Panc1 (cell line): ENCODE data around the gene ENPP6. TPM values are rescaled to one million over a fixed set of nuclear protein-coding genes. Genes with fewer than 3 reads are reported as not detected.

ENCODE experiments used
- ATAC-seq: fragments of 200-7000 bp; cut with Tn5 transposase; 2 replicates; pipeline ENCODE4 v1.9.1; 2020; ENCODE audit warnings: mild to moderate bottlenecking, moderate library complexity
- BruUV-seq: library from RNA; stranded (reverse); fragments of 400-500 nt; replicated peaks from 2 replicates; lab custom pipeline; 2021; lab: Mats Ljungman, UMichigan
- CTCF ChIA-PET: fragments of 300-600 bp; sonication (Branson Sonifier 250); formaldehyde crosslinking; loops from one replicate; lab custom pipeline; 2022; ENCODE audit warnings: antibody characterized with exemption; lab: Charles Lee
- POLR2A ChIA-PET: fragments of 300-600 bp; sonication (Branson Sonifier 250); formaldehyde crosslinking; loops from one replicate; lab custom pipeline; 2022; ENCODE audit warnings: antibody characterized with exemption; lab: Charles Lee
- DNase-seq: peaks from one replicate; pipeline ENCODE4 v3.0.0-alpha.2; 2010; ENCODE audit warnings: low read depth, low spot score
- H3K27ac ChIP-seq: 2 replicates; pipeline ENCODE4 v1.5.1; 2011; ENCODE audit warnings: mild to moderate bottlenecking, low read length, inconsistent platforms
- H3K27me3 ChIP-seq: fragments of 200-500 bp; sonication (Bioruptor generic); 2 replicates; pipeline ENCODE4 v1.6.0; 2014; ENCODE audit warnings: low read length, inconsistent platforms; ENCODE audit not compliant: control insufficient read depth, insufficient read depth
- H3K36me3 ChIP-seq: fragments of 200-500 bp; sonication (Bioruptor generic); 2 replicates; pipeline ENCODE4 v1.5.1; 2014; ENCODE audit warnings: inconsistent platforms, mild to moderate bottlenecking, low read length, moderate library complexity; ENCODE audit not compliant: control insufficient read depth, insufficient read depth
- H3K4me1 ChIP-seq: 2 replicates; pipeline ENCODE4 v1.5.1; 2011; ENCODE audit warnings: inconsistent platforms, mild to moderate bottlenecking, low read length, moderate library complexity; ENCODE audit not compliant: control insufficient read depth, insufficient read depth
- H3K4me3 ChIP-seq, 2 experiments: 2 replicates each; pipeline ENCODE4 v1.5.1; 2011 to 2012; ENCODE audit warnings: low read depth in 2 of 2, low read length in 2 of 2, mild to moderate bottlenecking in 2 of 2, inconsistent platforms in 1 of 2, moderate library complexity in 1 of 2
- H3K9me3 ChIP-seq: fragments of 200-500 bp; sonication (Bioruptor generic); 2 replicates; pipeline ENCODE4 v1.5.1; 2014; ENCODE audit warnings: low read depth, mild to moderate bottlenecking, inconsistent platforms, low read length, moderate library complexity; ENCODE audit not compliant: control insufficient read depth, insufficient read depth
- CTCF ChIP-seq: fragments of 450-650 bp; IDR thresholded peaks from 2 replicates; pipeline ENCODE4 v1.5.1; 2017; ENCODE audit warnings: mild to moderate bottlenecking
- POLR2AphosphoS5 ChIP-seq: IDR thresholded peaks from 2 replicates; pipeline ENCODE4 v1.6.1; 2012; ENCODE audit warnings: mild to moderate bottlenecking, low read depth, low read length, moderate library complexity
- REST ChIP-seq, 2 experiments: IDR thresholded peaks; 2 replicates each; pipeline ENCODE4 v1.6.1; 2011 to 2012; ENCODE audit warnings: low read depth in 2 of 2, control low read depth in 1 of 2, low read length in 1 of 2, mild to moderate bottlenecking in 1 of 2, moderate library complexity in 1 of 2; ENCODE audit not compliant: insufficient read depth in 1 of 2
- SIN3A ChIP-seq: IDR thresholded peaks from 2 replicates; pipeline ENCODE4 v1.6.1; 2012; ENCODE audit warnings: low read depth, mild to moderate bottlenecking, low read length, moderate library complexity, borderline replicate concordance; ENCODE audit not compliant: insufficient read depth
- TCF7L2 ChIP-seq: IDR thresholded peaks from 2 replicates; pipeline ENCODE4 v1.6.1; 2011; ENCODE audit warnings: mild to moderate bottlenecking, low read depth, low read length, inconsistent platforms
- in situ Hi-C: cut with HindIII; loops from 2 replicates; pipeline ENCODE4 v1.10.0; 2016; ENCODE audit warnings: low sequenced_read_pairs, low pct_unique_long_range_greater_than_20kb
- intact Hi-C: fragments of 100-400 bp; cut with micrococcal nuclease; formaldehyde crosslinking; loops from one replicate; pipeline ENCODE4 v1.10.0; 2022; ENCODE audit not compliant: unreplicated experiment
- total RNA-seq: library from RNA; stranded (reverse); gene quantifications from one replicate; pipeline ENCODE4 v1.2.1, GENCODE V29; 2021; ENCODE audit not compliant: unreplicated experiment

ENPP6 gene
- total RNA-seq, 1 experiment from 2014 or later, result not detected

GRCh38 chr4:184099000-184099399 lies 118.7 kb downstream of the ENPP6 start:
- no peak for DNase-seq
- no peak for TF ChIP-seq POLR2AphosphoS5
- TF ChIP-seq TCF7L2, result no peak
- no peak for TF ChIP-seq SIN3A
- TF ChIP-seq CTCF, result no peak
- TF ChIP-seq REST (IDR thresholded peaks at IDR 0.05; ENCODE audit: insufficient read depth in 1 of 2, low read depth in 2 of 2, low read length in 1 of 2), result no peak
- Histone ChIP-seq H3K27ac (no peak overlapping the region), H3K4me1 (no peaks in the 10 kb centered on the region), H3K9me3 (no peaks in the 10 kb centered on the region), H3K4me3 (no peak overlapping the region), H3K36me3 (no peaks in the 10 kb centered on the region), H3K27me3 (no peaks in the 10 kb centered on the region)
- no peak for ATAC-seq
- in situ Hi-C loops (no loop called here), intact Hi-C loops (no loop called here)
- no TSS peak for BruUV-seq
- ChIA-PET POLR2A (no interaction called here), CTCF (interaction anchor here (0.6 kb wide), 1 partner anchor 43 kb away, joined by 3 read pairs; no protein-coding TSS in a partner anchor)

- H3K9me3 ChIP-seq, result no peaks in the 10 kb centered on the region
- ChIA-PET POLR2A (no interaction called here), CTCF (interaction anchor here (0.6 kb wide), 1 partner anchor 147 kb away, joined by 6 read pairs; no protein-coding TSS in a partner anchor)
- DNase-seq (no peak), ATAC-seq (no peak)
- H3K27ac ChIP-seq, result no peak overlapping the region
- no peak overlapping the region for H3K4me3 ChIP-seq
- intact Hi-C loops (no loop called here), in situ Hi-C loops (no loop called here)
- H3K27me3 ChIP-seq, result no peaks in the 10 kb centered on the region
- no peaks in the 10 kb centered on the region for H3K36me3 ChIP-seq
- TF ChIP-seq TCF7L2, result no peak
- no peak for TF ChIP-seq POLR2AphosphoS5
- no peak for TF ChIP-seq CTCF
- TF ChIP-seq SIN3A, result no peak
- no peak for TF ChIP-seq REST (IDR thresholded peaks at IDR 0.05; ENCODE audit: insufficient read depth in 1 of 2, low read depth in 2 of 2, low read length in 1 of 2)
- no peaks in the 10 kb centered on the region for H3K4me1 ChIP-seq
- BruUV-seq, result no TSS peak
Measured at GRCh38 chr4:184097815-184098214, 119.9 kb downstream of the ENPP6 start.
